ENCODE measurements around the gene B3GALT2. TPM values are rescaled to one million over a fixed set of nuclear protein-coding genes. Genes with fewer than 3 reads are reported as not detected.
A peak's percentile ranks its signal among the peaks of the same experiment; 100 is the strongest.

B3GALT2 gene
- total and polyA plus RNA-seq, 9 of the 15 experiments (the other 6 are each of a cell fraction or from before 2014, with no cell fraction given) = 0.03 TPM; not detected in 8

DNA sequence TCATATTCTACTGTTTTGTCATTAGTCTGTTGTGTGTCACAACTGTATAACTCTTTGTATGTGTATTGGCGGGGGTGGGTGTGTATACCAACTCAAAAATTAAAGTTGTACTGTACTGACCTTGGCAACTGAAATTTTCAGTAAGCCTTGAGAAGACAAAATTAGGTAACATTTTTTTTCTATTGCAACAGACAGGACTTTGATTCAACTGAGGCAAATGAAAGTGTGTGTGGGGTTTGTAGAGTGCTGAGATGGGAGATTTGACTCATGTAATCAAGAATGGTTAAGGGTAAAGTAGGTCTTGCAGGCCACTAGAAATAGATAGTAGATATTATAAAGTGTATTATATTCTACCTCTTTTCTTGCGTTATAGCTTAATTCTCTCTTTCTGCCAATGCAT, 14.6 kb upstream of the B3GALT2 start (continued):
- TF ChIP-seq SRSF7 (optimal IDR thresholded peaks at IDR 0.05; ENCODE audit: low read depth, low read length) = no peak

DNA sequence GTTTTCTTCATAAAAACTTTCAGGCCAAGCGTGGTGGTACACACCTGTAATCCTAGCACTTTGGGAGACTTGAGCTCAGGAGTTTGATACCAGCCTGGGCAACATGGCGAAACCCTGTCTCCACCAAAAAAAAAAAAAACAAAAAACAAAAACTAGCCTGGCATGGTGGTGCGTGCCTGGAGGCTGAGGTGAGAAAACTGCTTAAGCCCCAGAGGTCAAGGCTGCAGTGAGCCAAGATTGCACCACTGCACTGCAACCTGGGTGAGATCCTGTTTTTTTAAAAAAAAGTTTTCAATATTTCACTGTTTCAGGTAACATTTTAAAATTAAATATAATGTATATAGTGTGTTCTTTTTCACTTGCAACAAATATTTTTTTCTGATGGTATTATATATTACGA, 13.5 kb upstream of the B3GALT2 start:
- intact Hi-C loops (cut with micrococcal nuclease) (no loop called here), in situ Hi-C loops (cut with MboI) (no loop called here)
- Histone ChIP-seq H3K4me2 (ENCODE audit: insufficient read depth, low read length) (no peak overlapping the region), H3K79me2 (ENCODE audit: control insufficient read depth, insufficient read depth, low read length) (peaks cover 31% of the 10 kb centered on the region), H3K4me1 (replicated peaks in 1 of 2; ENCODE audit: control insufficient read depth in 2 of 2, insufficient read depth in 2 of 2, low read length in 2 of 2) (no peaks in the 10 kb centered on the region), H3K27me3 (ENCODE audit: control insufficient read depth in 2 of 2, insufficient read depth in 2 of 2, low read length in 2 of 2) (no peaks in the 10 kb centered on the region), H4K20me1 (replicated peaks; ENCODE audit: control insufficient read depth, insufficient read depth, low read length) (no peaks in the 10 kb centered on the region), H2AFZ (ENCODE audit: low read depth, low read length) (no peak overlapping the region), H3K36me3 (ENCODE audit: control insufficient read depth, insufficient read depth, low read length) (peaks cover 10% of the 10 kb centered on the region; the same call in 1 of the 3 replicates), H3K4me3 (no peak overlapping the region), H3K9me1 (ENCODE audit: control insufficient read depth, insufficient read depth, low read length) (no peaks in the 10 kb centered on the region), H3K9me3 (replicated peaks; ENCODE audit: control insufficient read depth, insufficient read depth, low read depth, low read length) (no peaks in the 10 kb centered on the region), H3K9ac (ENCODE audit: insufficient read depth in 1 of 2, low read depth in 2 of 2, low read length in 2 of 2) (no peak overlapping the region), H3K27ac (ENCODE audit: extremely low read depth, low read depth, low read length) (no peak overlapping the region)
- DNase-seq (ENCODE audit: extremely low read depth in 1 of 4, low spot score in 3 of 4) (no peak), FAIRE-seq (no peak), ATAC-seq (peak; percentile 49; the same call in 2 of the 3 replicates)
- BruUV-seq (replicated peaks) = no TSS peak
- TF ChIP-seq ZNF133 (CRISPR knock-in tag; IDR thresholded peaks at IDR 0.05) (no peak), SIX5 (IDR thresholded peaks at IDR 0.05; ENCODE audit: borderline replicate concordance in 1 of 2, insufficient read depth in 1 of 2, low read depth in 1 of 2, low read length in 2 of 2) (no peak), LCOR (CRISPR knock-in tag; IDR thresholded peaks at IDR 0.05) (no peak), NFATC3 (IDR thresholded peaks at IDR 0.05) (no peak), ZNF184 (CRISPR knock-in tag; IDR thresholded peaks at IDR 0.05) (no peak), SIN3A (IDR thresholded peaks at IDR 0.05; ENCODE audit: borderline replicate concordance in 2 of 2, control insufficient read depth in 1 of 2, low read depth in 2 of 2, low read length in 2 of 2) (no peak)
- CTCF ChIA-PET (ENCODE audit: low intra/inter-chr PET ratio) = no interaction called here
- WGBS (ENCODE audit: insufficient coverage, low coverage, missing lambda C conversion rate) = 98% methylated on average over 3 of the region's 4 CpGs
- POLR2A ChIA-PET = interaction anchor here (0.8 to 1.8 kb wide), 2 partner anchors 10 to 18 kb away, joined by 3 to 6 read pairs; no protein-coding TSS in a partner anchor
